HFFc6 (cell line): ENCODE measurements around the gene SORBS2. TPM values are rescaled to one million over a fixed set of nuclear protein-coding genes. Genes with fewer than 3 reads are reported as not detected.

ENCODE experiments used
- DNase-seq: peaks from one replicate; pipeline ENCODE4 v3.0.0-alpha.2; 2018
- H3K27ac Mint-ChIP-seq: 2 replicates; pipeline ENCODE4 v1.8.0; 2020; ENCODE audit warnings: mild to moderate bottlenecking, mixed read lengths
- H3K27me3 Mint-ChIP-seq: 2 replicates; pipeline ENCODE4 v1.8.0; 2021; ENCODE audit warnings: mild to moderate bottlenecking, moderate library complexity, mixed read lengths; ENCODE audit not compliant: insufficient read depth
- H3K36me3 Mint-ChIP-seq: 2 replicates; pipeline ENCODE4 v1.8.0; 2021; ENCODE audit warnings: low read depth, mixed read lengths
- H3K4me1 Mint-ChIP-seq: 2 replicates; pipeline ENCODE4 v1.8.0; 2020; ENCODE audit warnings: low read depth, mixed read lengths
- H3K4me3 Mint-ChIP-seq: 2 replicates; pipeline ENCODE4 v1.8.0; 2020; ENCODE audit warnings: mild to moderate bottlenecking, moderate library complexity, mixed read lengths
- H3K9me3 Mint-ChIP-seq: 2 replicates; pipeline ENCODE4 v1.8.0; 2020; ENCODE audit warnings: mild to moderate bottlenecking, mixed read lengths
- CTCF ChIP-seq: fragments of 200-600 bp; sonication (generic); IDR thresholded peaks from 2 replicates; pipeline ENCODE4 v1.5.0; 2021; ENCODE audit warnings: antibody characterized with exemption, mild to moderate bottlenecking
- total RNA-seq, 6 experiments: library from RNA; stranded (reverse); fragmentation: NEBNext Ultra II Directional; extraction: Animal tissue kit (Norgen Biotek cat#: 25700); gene quantifications; 2 replicates in 1 of 6; 3 replicates in 5 of 6; pipeline ENCODE4 v1.2.3, GENCODE V29; 2021

SORBS2 gene
- total RNA-seq, 6 experiments from 2014 or later: 0.48 to 3.6 (median 0.72) TPM

- Mint-ChIP-seq H3K27me3 (peaks cover 7% of the 10 kb centered on the region), H3K4me1 (peaks cover 6% of the 10 kb centered on the region; the same call in 1 of the 2 replicates), H3K27ac (no peak overlapping the region), H3K36me3 (no peaks in the 10 kb centered on the region), H3K9me3 (no peaks in the 10 kb centered on the region), H3K4me3 (no peak overlapping the region)
- DNase-seq: no peak
- no peak for TF ChIP-seq CTCF
Observed at GRCh38 chr4:185761352-185762235, 50.4 kb downstream of the SORBS2 start.

GRCh38 chr4:185758807-185759206, 53.2 kb downstream of the SORBS2 start:
- no peak for DNase-seq
- no peak overlapping the region for H3K27ac Mint-ChIP-seq
- no peaks in the 10 kb centered on the region for H3K9me3 Mint-ChIP-seq
- H3K27me3 Mint-ChIP-seq: peaks cover 7% of the 10 kb centered on the region
- H3K4me3 Mint-ChIP-seq: no peak overlapping the region
- no peaks in the 10 kb centered on the region; the same call in 1 of the 2 replicates for H3K4me1 Mint-ChIP-seq
- no peak for TF ChIP-seq CTCF
- H3K36me3 Mint-ChIP-seq: no peaks in the 10 kb centered on the region

- no peak overlapping the region for H3K27ac Mint-ChIP-seq
- H3K4me3 Mint-ChIP-seq: no peak overlapping the region
- H3K4me1 Mint-ChIP-seq: no peaks in the 10 kb centered on the region
- TF ChIP-seq CTCF: no peak
- no peaks in the 10 kb centered on the region for H3K36me3 Mint-ChIP-seq
- H3K27me3 Mint-ChIP-seq: peaks cover 5% of the 10 kb centered on the region
- no peaks in the 10 kb centered on the region for H3K9me3 Mint-ChIP-seq
- DNase-seq: no peak
Observed at GRCh38 chr4:185755451-185755850, 56.5 kb downstream of the SORBS2 start.

- Mint-ChIP-seq H3K36me3 (no peaks in the 10 kb centered on the region), H3K9me3 (no peaks in the 10 kb centered on the region), H3K27me3 (peaks cover 5% of the 10 kb centered on the region), H3K4me3 (no peak overlapping the region), H3K4me1 (no peaks in the 10 kb centered on the region), H3K27ac (no peak overlapping the region)
- no peak for TF ChIP-seq CTCF
- no peak for DNase-seq
Observed at GRCh38 chr4:185754961-185755360, 57.0 kb downstream of the SORBS2 start.

- Mint-ChIP-seq H3K27me3 (peaks cover 7% of the 10 kb centered on the region), H3K36me3 (no peaks in the 10 kb centered on the region), H3K9me3 (no peaks in the 10 kb centered on the region), H3K27ac (no peak overlapping the region), H3K4me3 (no peak overlapping the region), H3K4me1 (no peaks in the 10 kb centered on the region)
- TF ChIP-seq CTCF: no peak
- DNase-seq: no peak
Observed at GRCh38 chr4:185752872-185753271, 59.1 kb downstream of the SORBS2 start.
